Stimulated activated CD8-positive, alpha-beta memory T cell treated with anti-CD3 and anti-CD28 coated beads, Interleukin-12 subunit alpha, Interleukin-12 subunit beta, amount 100 ng/mL, for 4 hours (primary cell): ENCODE measurements around the gene INSR.

Experiments used
- DNase-seq: peaks from one replicate; pipeline ENCODE4 v3.0.0-alpha.2; 2020; ENCODE audit warnings: low read depth

INSR gene

DNA sequence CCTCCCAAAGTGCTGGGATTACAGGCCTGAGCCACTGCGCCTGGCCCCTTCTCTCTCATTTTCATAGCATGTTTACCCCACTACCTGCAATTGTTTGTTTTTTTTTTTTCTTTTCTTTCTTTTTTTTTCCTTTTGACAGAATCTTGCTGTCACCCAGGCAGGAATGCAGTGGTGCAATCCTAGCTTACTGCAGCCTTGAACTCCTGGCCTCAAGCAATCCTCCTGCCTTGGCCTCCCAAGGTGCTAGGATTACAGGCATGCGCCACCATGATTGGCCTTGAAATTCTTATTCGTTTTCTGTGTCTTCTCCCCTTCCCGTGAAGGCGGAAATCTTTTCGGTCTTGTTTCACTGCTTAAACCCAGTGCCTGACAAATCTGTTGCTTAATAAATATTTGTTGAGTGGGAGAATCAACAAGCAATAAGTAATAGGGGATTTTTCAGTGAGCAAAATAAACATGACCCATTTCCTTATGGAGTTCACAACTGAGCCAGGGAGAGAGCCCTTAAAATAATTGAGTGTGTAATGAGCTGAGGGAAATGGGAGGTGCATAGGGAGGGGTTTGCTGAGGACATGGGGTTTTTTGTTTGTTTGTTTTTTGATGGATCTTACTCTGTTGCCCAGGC is 1.8 kb upstream of the INSR start:
- no peak for DNase-seq

DNA sequence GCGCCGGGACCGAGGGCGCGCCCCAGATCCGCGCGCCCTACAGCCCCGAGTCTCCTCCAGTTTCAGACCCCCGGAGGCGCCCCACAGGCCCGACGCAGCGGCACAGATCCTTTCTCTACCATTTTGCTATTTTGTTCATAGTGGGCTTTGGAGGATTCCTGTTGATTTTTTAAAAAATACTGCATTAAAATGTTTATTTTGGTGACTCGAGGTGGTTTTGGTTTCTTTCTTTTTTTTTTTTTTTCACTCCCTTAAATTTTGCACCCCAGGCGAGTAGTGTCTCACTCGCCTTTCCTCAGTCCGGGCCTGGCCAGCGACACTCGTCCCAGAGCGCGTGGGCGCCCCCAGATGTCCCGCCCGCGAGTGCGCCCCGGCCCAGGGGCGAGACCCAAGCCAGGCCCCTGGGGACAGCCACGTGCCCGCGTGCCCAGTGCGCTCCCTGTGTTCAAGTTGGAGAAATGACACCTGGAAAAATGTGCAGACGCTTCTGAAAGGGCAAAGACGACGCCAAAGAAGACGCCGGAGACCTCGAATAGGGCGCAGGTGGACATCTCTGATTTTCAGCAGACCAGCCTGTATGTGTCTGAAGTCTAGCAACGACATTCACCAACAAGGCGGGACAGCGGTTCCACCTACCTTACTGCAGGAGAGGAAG is 471 bp upstream of the INSR start:
- no peak for DNase-seq

GRCh38 chr19:7292950-7293761 is 1.1 kb downstream of the INSR start:
- DNase-seq = no peak

DNA sequence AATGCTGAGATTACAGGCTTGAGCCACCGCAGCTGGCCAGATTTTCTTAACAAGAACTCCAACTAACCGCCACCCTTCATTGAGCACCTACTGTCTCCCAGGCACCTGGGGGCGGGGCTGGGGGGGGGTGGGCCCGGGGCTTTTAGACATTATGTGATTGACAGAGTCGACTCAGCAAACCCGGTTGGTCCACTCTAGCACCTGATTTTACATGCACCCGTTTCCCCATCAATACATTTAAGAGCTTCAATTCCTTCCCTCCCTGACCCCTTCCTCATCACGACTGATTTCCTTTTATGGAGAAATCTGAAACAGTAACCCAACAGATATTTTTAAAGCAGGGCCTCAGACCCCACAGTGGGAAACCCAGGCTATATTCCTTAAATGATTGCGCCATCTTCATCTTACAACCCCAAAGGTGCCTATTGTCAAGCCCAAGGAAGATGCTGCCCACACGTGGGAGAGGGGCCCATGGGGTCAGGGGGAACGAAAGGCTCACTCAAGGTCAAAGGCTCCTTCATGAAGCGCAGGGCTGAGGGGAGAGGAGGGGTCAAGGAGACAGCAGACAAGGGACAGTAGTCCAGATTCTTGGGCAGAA is 1.8 kb downstream of the INSR start:
- no peak for DNase-seq

DNA sequence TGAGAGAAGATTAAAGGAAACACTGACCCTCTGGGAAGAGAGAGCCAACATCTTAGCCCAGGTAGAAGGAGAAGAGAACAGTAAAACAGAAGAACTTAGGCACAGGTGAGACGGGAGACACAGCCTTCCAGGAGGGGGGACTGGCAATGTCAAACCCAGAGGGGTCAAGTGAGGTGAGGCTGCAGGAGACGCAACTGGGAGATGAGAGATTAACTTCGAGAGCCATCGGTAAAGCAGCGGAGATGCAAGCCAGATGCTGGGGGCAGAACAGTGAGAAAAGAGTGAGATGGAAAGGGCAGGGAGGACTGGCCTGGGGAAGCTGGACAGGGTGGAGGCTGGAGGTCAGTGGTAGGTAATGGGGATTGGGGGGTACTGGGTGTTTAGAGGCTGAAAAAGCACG is 5.2 kb downstream of the INSR start:
- DNase-seq = no peak

- DNase-seq = no peak
Measured at GRCh38 chr19:7288131-7288530, 6.1 kb downstream of the INSR start.

- no peak for DNase-seq
Measured at GRCh38 chr19:7287722-7288121, 6.5 kb downstream of the INSR start.

DNA sequence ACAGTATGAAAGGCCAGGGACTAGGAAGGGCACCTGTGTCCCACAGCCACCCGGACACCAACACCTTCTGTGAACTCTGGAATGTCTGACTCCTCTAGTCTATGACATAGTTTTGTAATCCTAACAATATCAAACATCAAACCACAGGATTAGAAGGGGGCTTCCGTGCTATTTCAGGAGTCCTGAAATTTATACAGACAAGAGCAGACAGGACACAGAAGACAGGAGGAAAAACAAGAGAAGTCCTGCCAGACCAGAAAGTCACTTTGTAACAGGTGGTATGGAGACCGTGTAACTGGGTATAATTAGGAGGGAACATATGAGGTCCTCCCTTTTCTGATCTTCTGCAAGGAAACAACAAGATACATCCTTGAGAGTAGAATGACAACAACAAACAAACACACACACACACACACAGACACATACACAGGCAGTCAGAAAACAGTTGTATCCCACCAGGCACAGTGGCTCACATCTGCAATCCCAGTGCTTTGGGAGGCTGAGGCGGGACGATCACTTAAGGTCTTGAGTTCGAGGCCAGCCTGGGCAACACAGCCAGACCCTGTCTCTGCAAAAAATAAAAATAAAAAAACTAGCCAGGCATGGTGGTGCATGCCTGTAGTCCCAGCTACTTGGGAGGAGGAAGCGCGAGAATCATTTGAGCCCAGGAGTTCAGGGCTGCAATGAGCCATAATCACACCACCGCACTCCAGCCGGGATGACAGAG is 13.1 kb downstream of the INSR start:
- no peak for DNase-seq

DNA sequence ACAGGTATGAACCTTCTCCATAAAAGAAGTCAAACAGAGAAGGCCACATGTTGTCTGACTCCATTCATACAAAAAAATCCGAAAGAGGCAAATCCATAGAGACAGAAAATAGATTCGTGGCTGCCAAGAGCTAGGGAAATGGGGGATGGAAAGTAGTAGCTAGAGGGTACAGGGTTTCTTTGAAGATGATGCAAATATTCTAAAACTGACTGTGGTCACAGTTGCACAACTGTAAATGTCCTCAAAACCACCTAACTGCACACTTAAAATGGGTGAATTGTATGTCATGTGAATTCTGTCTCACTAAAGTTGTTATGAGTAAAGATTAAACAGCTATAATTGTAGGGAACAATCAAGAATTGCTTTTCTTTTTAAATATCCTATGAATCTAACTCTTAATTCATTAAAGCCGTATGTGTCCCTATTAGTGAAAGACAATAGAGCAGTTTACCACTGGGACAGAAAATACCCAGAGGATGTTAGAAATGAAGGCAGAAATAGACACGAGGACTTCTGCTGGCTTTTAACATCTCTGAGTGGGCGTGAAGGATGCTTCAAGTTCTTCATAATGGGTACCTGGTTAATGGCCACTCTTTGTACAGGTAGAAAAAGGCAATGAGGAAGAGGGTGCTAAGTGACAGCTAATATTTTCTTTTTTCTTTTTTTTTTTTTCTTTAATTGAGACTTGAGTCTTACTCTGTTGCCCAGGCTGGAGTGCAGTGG is 21.2 kb downstream of the INSR start:
- DNase-seq = no peak

DNA sequence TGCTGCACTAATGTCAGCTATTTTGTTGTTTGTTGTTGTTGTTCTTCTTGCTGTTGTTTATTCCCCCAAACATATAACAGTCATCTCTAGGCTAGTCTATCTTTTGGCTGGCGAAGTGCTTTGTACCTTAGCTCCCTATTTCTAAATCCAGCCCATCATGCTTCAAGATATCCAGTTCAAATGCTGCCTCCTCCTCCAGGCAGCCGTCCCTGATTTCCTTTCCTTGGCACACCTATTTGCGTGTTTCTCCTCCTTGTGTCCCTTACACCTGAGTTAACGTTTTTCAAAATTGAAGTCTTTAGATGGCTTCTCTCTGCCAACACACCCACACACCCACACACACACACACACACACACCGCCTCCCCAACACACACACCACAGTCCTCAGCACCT is 25.5 kb downstream of the INSR start:
- DNase-seq = no peak

DNA sequence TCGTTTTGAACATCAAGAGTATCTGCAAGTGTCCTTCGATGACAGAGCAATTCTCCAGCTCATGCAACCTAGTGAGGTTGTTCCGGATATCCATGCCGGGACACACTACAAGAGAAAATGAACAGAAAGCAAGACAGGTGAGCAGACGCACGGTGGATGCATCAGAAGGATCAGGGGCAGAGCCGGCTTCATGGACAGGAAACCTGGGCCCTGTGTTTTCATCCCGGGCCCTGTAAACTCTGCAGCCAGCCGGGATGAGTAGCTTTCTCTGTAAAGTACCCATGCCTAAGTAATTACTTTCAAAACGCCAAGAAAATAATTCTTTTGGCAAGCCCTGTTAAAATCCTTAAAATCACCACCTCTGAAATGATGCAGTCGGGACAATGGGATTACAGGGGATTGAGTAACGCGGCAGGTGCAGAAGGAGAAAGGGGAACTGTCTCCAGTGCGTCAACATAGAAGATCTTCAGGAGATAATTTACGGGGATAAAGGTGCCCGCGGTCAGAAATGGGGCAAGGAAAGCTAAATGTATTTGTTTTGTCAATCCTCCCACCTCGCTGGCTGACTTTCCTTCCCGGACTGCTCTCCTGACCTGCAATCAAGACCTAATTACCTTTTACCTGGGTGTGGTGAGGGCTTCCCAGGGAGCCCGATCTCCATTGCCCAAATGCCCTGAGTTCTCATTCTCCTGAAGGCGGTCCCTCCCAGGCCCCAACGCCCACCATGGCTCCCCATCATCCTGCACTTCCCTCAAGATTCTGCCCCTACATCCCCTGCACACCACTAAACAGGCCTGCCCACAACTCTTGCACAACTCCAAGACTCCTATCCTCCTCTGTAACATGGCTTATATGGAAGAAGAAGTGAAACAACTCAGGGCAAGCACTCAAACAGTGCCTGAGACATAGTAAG is 26.2 kb downstream of the INSR start:
- no peak for DNase-seq

- no peak for DNase-seq
Measured at GRCh38 chr19:7266832-7267231, 27.4 kb downstream of the INSR start.

DNA sequence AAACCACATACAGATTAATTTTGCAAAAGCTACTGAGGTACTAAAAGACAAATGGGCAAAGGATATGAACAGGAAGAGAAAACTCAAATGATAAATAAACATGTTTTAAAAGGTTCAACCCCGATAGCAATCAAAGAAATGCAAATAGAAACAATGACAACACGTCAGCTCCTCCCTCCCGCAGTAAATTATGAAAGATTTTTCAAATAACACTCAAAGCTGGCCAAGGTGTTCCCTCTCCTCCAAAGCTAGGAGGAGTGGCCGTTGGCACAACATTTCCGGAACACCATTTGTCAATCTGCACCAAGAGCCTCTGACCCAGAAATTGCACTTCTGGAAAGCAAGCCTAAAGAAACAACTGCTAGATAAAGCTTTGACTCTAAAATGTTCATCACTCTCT is 28.3 kb downstream of the INSR start:
- DNase-seq = no peak

- no peak for DNase-seq
Measured at GRCh38 chr19:7264858-7265257, 29.4 kb downstream of the INSR start.

- no peak for DNase-seq
Measured at GRCh38 chr19:7263521-7263920, 30.7 kb downstream of the INSR start.

GRCh38 chr19:7263066-7263465 is 31.1 kb downstream of the INSR start:
- no peak for DNase-seq

GRCh38 chr19:7262470-7262869 is 31.7 kb downstream of the INSR start:
- no peak for DNase-seq

DNA sequence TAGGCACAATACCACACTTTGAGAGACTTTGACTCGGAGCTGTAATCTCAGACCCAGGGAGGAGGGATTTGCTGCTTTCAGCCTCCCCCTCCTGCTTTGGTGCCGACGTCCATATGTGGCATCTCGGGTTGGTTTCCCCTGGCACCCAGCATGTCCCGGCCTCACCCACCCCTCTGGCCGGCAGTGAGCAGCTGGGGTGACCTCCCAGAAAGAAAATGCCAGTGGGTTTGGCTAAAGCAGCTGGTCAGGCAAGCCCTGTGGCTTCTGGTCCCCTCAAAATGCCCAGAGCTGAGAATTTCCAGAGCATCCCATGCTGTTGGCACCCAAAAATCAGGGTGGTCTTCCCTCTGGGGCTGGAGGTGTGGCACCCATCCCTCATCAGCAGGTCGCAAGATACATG is 34.1 kb downstream of the INSR start:
- no peak for DNase-seq

- DNase-seq = no peak
Measured at GRCh38 chr19:7258840-7259395, 35.3 kb downstream of the INSR start.
